Activated T-helper 1 cell treated with anti-CD3 and anti-CD28 coated beads, Interleukin-12 subunit alpha, Interleukin-12 subunit beta, Interleukin-2, Interleukin-4 antibody, amounts not matched to agents 30 ng/mL and 10 ng/mL and 1 ng/mL, durations not matched to agents 14 hours and 24 hours and 36 hours (primary cell): ENCODE data around the gene DNAL4. TPM values are rescaled to one million over a fixed set of nuclear protein-coding genes. Genes with fewer than 3 reads are reported as not detected.

Source experiments
- DNase-seq: peaks from one replicate; pipeline ENCODE4 v3.0.0; 2021; ENCODE audit warnings: low spot score
- H3K27ac Mint-ChIP-seq: one replicate; pipeline ENCODE4 v1.8.0; 2021; ENCODE audit warnings: mild to moderate bottlenecking, mixed read lengths
- H3K27me3 Mint-ChIP-seq: one replicate; pipeline ENCODE4 v1.8.0; 2022; ENCODE audit warnings: mild to moderate bottlenecking, moderate library complexity, mixed read lengths; ENCODE audit not compliant: insufficient read depth
- H3K36me3 Mint-ChIP-seq: one replicate; pipeline ENCODE4 v1.8.0; 2021; ENCODE audit warnings: low read depth, mixed read lengths
- H3K4me1 Mint-ChIP-seq: one replicate; pipeline ENCODE4 v1.8.0; 2021; ENCODE audit warnings: low read depth, mixed read lengths
- H3K4me3 Mint-ChIP-seq: one replicate; pipeline ENCODE4 v1.8.0; 2021; ENCODE audit warnings: mild to moderate bottlenecking, moderate library complexity, mixed read lengths
- H3K9me3 Mint-ChIP-seq: one replicate; pipeline ENCODE4 v1.8.0; 2021; ENCODE audit warnings: mixed read lengths
- intact Hi-C: fragments of 100-400 bp; cut with micrococcal nuclease; formaldehyde crosslinking; loops from one replicate; pipeline ENCODE4 v1.15.1; 2024
- total RNA-seq: library from RNA; stranded (reverse); gene quantifications from 2 replicates; pipeline ENCODE4 v1.2.3, GENCODE V29; 2022

DNAL4 gene
- total RNA-seq, 1 donor from 2014 or later, result 5.0 TPM

- no peak overlapping the region for H3K4me3 Mint-ChIP-seq
- H3K4me1 Mint-ChIP-seq, result peaks cover 39% of the 10 kb centered on the region
- intact Hi-C loops, result loop anchor here (5.0 to 10.0 kb wide), 3 partner anchors 235 to 548 kb away; partner anchors contain the start of genes APOBEC3B, DDX17 and MAFF
- DNase-seq, result no peak
- peak overlapping the region; percentile 79 for H3K27ac Mint-ChIP-seq
- H3K36me3 Mint-ChIP-seq, result peaks cover 51% of the 10 kb centered on the region
- no peaks in the 10 kb centered on the region for H3K9me3 Mint-ChIP-seq
- no peaks in the 10 kb centered on the region for H3K27me3 Mint-ChIP-seq
These were observed 43.8 kb downstream of the DNAL4 start for GRCh38 chr22:38750104-38750503.

GRCh38 chr22:38748487-38749136 is 45.3 kb downstream of the DNAL4 start:
- H3K36me3 Mint-ChIP-seq, result peaks cover 52% of the 10 kb centered on the region
- H3K27me3 Mint-ChIP-seq, result no peaks in the 10 kb centered on the region
- H3K9me3 Mint-ChIP-seq, result no peaks in the 10 kb centered on the region
- no peak for DNase-seq
- intact Hi-C loops, result no loop called here
- peak overlapping the region; percentile 58 for H3K27ac Mint-ChIP-seq
- peaks cover 32% of the 10 kb centered on the region for H3K4me1 Mint-ChIP-seq
- no peak overlapping the region for H3K4me3 Mint-ChIP-seq

GRCh38 chr22:38745676-38746460 is 48.1 kb downstream of the DNAL4 start:
- Mint-ChIP-seq H3K9me3 (no peaks in the 10 kb centered on the region), H3K27ac (no peak overlapping the region), H3K36me3 (peaks cover 51% of the 10 kb centered on the region), H3K27me3 (no peaks in the 10 kb centered on the region), H3K4me3 (no peak overlapping the region), H3K4me1 (peaks cover 8% of the 10 kb centered on the region)
- intact Hi-C loops, result no loop called here
- DNase-seq, result no peak

- Mint-ChIP-seq H3K4me3 (no peak overlapping the region), H3K9me3 (no peaks in the 10 kb centered on the region), H3K4me1 (peaks cover 1% of the 10 kb centered on the region), H3K36me3 (peaks cover 50% of the 10 kb centered on the region), H3K27ac (no peak overlapping the region), H3K27me3 (no peaks in the 10 kb centered on the region)
- intact Hi-C loops, result no loop called here
- DNase-seq, result no peak
These were observed 49.0 kb downstream of the DNAL4 start for GRCh38 chr22:38744981-38745380.

GRCh38 chr22:38742176-38742942 is 51.6 kb downstream of the DNAL4 start:
- Mint-ChIP-seq H3K36me3 (peaks cover 54% of the 10 kb centered on the region), H3K27me3 (no peaks in the 10 kb centered on the region), H3K27ac (no peak overlapping the region), H3K9me3 (no peaks in the 10 kb centered on the region), H3K4me3 (no peak overlapping the region), H3K4me1 (peaks cover 11% of the 10 kb centered on the region)
- no peak for DNase-seq
- intact Hi-C loops, result no loop called here

GRCh38 chr22:38741576-38741975 is 52.4 kb downstream of the DNAL4 start:
- Mint-ChIP-seq H3K36me3 (peaks cover 57% of the 10 kb centered on the region), H3K27me3 (no peaks in the 10 kb centered on the region)
- intact Hi-C loops, result no loop called here

GRCh38 chr22:38741166-38741565 is 52.8 kb downstream of the DNAL4 start:
- Mint-ChIP-seq H3K27me3 (no peaks in the 10 kb centered on the region), H3K27ac (no peak overlapping the region), H3K9me3 (no peaks in the 10 kb centered on the region), H3K36me3 (peaks cover 57% of the 10 kb centered on the region), H3K4me1 (peaks cover 22% of the 10 kb centered on the region), H3K4me3 (no peak overlapping the region)
- intact Hi-C loops, result no loop called here
- no peak for DNase-seq

More at GRCh38 chr22:38741576-38741975, 52.4 kb downstream of the DNAL4 start:
- H3K4me3 Mint-ChIP-seq, result no peak overlapping the region
- peaks cover 18% of the 10 kb centered on the region for H3K4me1 Mint-ChIP-seq
- H3K9me3 Mint-ChIP-seq, result no peaks in the 10 kb centered on the region
- DNase-seq, result no peak
- no peak overlapping the region for H3K27ac Mint-ChIP-seq

GRCh38 chr22:38740754-38741153 is 53.2 kb downstream of the DNAL4 start:
- peaks cover 27% of the 10 kb centered on the region for H3K4me1 Mint-ChIP-seq
- no peak overlapping the region for H3K27ac Mint-ChIP-seq
- peaks cover 55% of the 10 kb centered on the region for H3K36me3 Mint-ChIP-seq
- no peaks in the 10 kb centered on the region for H3K27me3 Mint-ChIP-seq
- no peak overlapping the region for H3K4me3 Mint-ChIP-seq
- intact Hi-C loops, result no loop called here
- no peak for DNase-seq
- H3K9me3 Mint-ChIP-seq, result no peaks in the 10 kb centered on the region

GRCh38 chr22:38740116-38740723 is 53.7 kb downstream of the DNAL4 start:
- DNase-seq, result no peak
- H3K36me3 Mint-ChIP-seq, result peaks cover 51% of the 10 kb centered on the region
- peaks cover 32% of the 10 kb centered on the region for H3K4me1 Mint-ChIP-seq
- H3K9me3 Mint-ChIP-seq, result no peaks in the 10 kb centered on the region
- H3K27ac Mint-ChIP-seq, result peak overlapping the region; percentile 34
- H3K4me3 Mint-ChIP-seq, result no peak overlapping the region
- intact Hi-C loops, result no loop called here
- H3K27me3 Mint-ChIP-seq, result no peaks in the 10 kb centered on the region

GRCh38 chr22:38739300-38740055 is 54.5 kb downstream of the DNAL4 start:
- peaks cover 51% of the 10 kb centered on the region for H3K36me3 Mint-ChIP-seq
- no peak overlapping the region for H3K4me3 Mint-ChIP-seq
- DNase-seq, result no peak
- no peaks in the 10 kb centered on the region for H3K27me3 Mint-ChIP-seq
- peaks cover 38% of the 10 kb centered on the region for H3K4me1 Mint-ChIP-seq
- H3K27ac Mint-ChIP-seq, result no peak overlapping the region
- H3K9me3 Mint-ChIP-seq, result no peaks in the 10 kb centered on the region
- intact Hi-C loops, result no loop called here

- Mint-ChIP-seq H3K36me3 (peaks cover 54% of the 10 kb centered on the region), H3K27me3 (no peaks in the 10 kb centered on the region), H3K27ac (peak overlapping the region; percentile 63), H3K9me3 (no peaks in the 10 kb centered on the region), H3K4me3 (no peak overlapping the region), H3K4me1 (peaks cover 44% of the 10 kb centered on the region)
- no peak for DNase-seq
- intact Hi-C loops, result no loop called here
These were observed 55.4 kb downstream of the DNAL4 start for GRCh38 chr22:38738475-38739070.
